ENCODE results near the gene PDSS2. TPM values are rescaled to one million over a fixed set of nuclear protein-coding genes. Genes with fewer than 3 reads are reported as not detected.

PDSS2 gene
- total RNA-seq, 1 experiment from 2014 or later = 10.2 TPM

DNA sequence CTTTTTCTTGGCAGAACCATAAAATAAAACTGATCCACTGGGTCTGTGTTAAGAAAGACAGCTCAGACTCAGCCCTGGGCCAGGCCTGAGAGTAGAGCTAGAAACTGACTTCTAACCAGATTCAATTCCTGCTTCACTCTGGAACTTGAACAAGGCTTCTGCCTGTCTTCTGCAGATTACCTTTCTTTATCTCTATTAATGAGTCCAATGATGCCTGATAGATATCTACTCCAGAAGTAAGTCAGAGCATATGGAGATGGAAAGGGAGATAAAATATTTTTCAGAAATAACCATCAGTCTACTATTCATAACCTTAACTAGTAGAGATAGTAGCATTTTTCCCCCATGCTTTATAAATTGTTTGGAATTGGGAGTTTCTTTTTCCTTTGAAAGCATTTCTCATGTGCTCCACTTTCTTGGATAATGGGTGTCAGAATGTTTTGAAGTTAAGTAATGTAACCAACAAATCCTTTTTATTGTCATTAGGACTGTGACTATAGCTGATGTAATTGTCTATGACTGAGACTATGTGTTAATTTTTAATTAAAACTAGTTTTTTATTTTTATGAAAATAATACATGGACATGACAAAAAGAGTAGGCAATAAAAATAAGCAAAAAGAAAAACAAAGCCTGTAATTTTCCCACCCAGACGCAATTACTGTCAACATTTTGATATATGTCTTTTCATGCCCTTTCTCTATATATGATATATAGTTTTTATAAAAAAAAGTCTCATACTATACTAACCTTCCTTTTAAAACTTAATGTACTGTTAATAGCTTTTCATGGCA lies 37.7 kb upstream of the PDSS2 start:
- DNase-seq (ENCODE audit: unreplicated experiment) = no peak
- POLR2A ChIA-PET = no interaction called here
- intact Hi-C loops (cut with micrococcal nuclease) = no loop called here
- Mint-ChIP-seq H3K9me3 (ENCODE audit: unreplicated experiment) (no peaks in the 10 kb centered on the region), H3K27ac (ENCODE audit: low read depth, unreplicated experiment) (no peak overlapping the region), H3K4me1 (ENCODE audit: insufficient read depth, unreplicated experiment) (no peaks in the 10 kb centered on the region), H3K27me3 (ENCODE audit: insufficient read depth, unreplicated experiment) (peaks cover 27% of the 10 kb centered on the region), H3K36me3 (ENCODE audit: insufficient read depth, unreplicated experiment) (no peaks in the 10 kb centered on the region), H3K4me3 (ENCODE audit: unreplicated experiment) (no peak overlapping the region)
- TF ChIP-seq, protein P1, sequence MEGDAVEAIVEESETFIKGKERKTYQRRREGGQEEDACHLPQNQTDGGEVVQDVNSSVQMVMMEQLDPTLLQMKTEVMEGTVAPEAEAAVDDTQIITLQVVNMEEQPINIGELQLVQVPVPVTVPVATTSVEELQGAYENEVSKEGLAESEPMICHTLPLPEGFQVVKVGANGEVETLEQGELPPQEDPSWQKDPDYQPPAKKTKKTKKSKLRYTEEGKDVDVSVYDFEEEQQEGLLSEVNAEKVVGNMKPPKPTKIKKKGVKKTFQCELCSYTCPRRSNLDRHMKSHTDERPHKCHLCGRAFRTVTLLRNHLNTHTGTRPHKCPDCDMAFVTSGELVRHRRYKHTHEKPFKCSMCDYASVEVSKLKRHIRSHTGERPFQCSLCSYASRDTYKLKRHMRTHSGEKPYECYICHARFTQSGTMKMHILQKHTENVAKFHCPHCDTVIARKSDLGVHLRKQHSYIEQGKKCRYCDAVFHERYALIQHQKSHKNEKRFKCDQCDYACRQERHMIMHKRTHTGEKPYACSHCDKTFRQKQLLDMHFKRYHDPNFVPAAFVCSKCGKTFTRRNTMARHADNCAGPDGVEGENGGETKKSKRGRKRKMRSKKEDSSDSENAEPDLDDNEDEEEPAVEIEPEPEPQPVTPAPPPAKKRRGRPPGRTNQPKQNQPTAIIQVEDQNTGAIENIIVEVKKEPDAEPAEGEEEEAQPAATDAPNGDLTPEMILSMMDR (IDR thresholded peaks at IDR 0.05; ENCODE audit: unreplicated experiment) = no peak
- CTCF ChIA-PET = no interaction called here
- BruUV-seq (replicated peaks) = no TSS peak

DNA sequence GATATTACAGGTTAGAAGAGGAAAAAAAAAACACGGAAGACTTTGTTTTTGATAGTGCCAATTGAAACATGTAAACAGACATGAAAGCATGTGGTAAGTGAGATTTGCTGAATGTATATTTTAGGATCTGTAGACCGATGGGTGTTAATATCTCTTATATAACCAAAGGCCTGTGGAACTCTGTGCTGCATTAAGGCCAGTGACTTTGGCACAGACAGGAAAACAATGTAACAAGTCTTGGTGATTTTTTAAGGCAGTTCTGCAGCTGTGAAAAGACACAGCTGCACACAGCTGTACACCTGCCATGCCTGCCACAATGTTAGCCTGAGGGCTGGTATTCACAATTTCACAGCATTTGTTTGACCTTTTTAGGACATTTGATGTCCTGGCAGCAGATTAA lies 36.6 kb upstream of the PDSS2 start:
- peaks cover 17% of the 10 kb centered on the region for H3K27me3 Mint-ChIP-seq (ENCODE audit: insufficient read depth, unreplicated experiment)
- H3K27ac Mint-ChIP-seq (ENCODE audit: low read depth, unreplicated experiment) = no peak overlapping the region
- TF ChIP-seq, protein P1 (IDR thresholded peaks at IDR 0.05; ENCODE audit: unreplicated experiment) = no peak
- no peak for DNase-seq (ENCODE audit: unreplicated experiment)
- no peak overlapping the region for H3K4me3 Mint-ChIP-seq (ENCODE audit: unreplicated experiment)
- BruUV-seq (replicated peaks) = no TSS peak
- H3K4me1 Mint-ChIP-seq (ENCODE audit: insufficient read depth, unreplicated experiment) = no peaks in the 10 kb centered on the region
- no peaks in the 10 kb centered on the region for H3K9me3 Mint-ChIP-seq (ENCODE audit: unreplicated experiment)
- CTCF ChIA-PET = no interaction called here
- POLR2A ChIA-PET = no interaction called here
- H3K36me3 Mint-ChIP-seq (ENCODE audit: insufficient read depth, unreplicated experiment) = no peaks in the 10 kb centered on the region
- intact Hi-C loops (cut with micrococcal nuclease) = no loop called here

DNA sequence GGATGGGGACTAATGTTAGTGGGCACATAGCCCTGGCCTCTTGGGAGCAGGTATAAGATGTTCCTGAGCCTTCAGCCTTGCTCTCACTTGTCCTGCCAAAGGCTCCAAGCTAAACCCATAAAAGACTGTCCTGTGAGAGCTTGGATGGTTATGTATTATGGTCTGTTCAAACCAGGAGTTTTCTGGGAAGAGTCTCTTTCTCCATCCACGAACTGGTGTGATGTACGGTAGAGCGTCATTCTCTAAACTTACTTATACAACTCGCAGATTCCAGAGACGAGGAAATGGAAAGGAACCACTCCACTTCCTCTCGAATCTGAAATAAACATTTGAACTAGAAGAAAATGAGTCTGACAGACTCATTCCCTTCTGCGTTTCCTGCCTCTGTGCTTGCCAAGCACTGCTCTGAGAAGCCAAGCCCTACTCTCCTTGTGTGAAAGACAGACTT lies 35.9 kb upstream of the PDSS2 start:
- CTCF ChIA-PET = no interaction called here
- BruUV-seq (replicated peaks) = no TSS peak
- H3K27ac Mint-ChIP-seq (ENCODE audit: low read depth, unreplicated experiment) = no peak overlapping the region
- no peaks in the 10 kb centered on the region for H3K9me3 Mint-ChIP-seq (ENCODE audit: unreplicated experiment)
- H3K4me1 Mint-ChIP-seq (ENCODE audit: insufficient read depth, unreplicated experiment) = no peaks in the 10 kb centered on the region
- intact Hi-C loops (cut with micrococcal nuclease) = no loop called here
- DNase-seq (ENCODE audit: unreplicated experiment) = no peak
- H3K4me3 Mint-ChIP-seq (ENCODE audit: unreplicated experiment) = no peak overlapping the region
- POLR2A ChIA-PET = no interaction called here
- TF ChIP-seq, protein P1 (IDR thresholded peaks at IDR 0.05; ENCODE audit: unreplicated experiment) = no peak
- peaks cover 14% of the 10 kb centered on the region for H3K27me3 Mint-ChIP-seq (ENCODE audit: insufficient read depth, unreplicated experiment)
- H3K36me3 Mint-ChIP-seq (ENCODE audit: insufficient read depth, unreplicated experiment) = no peaks in the 10 kb centered on the region

DNA sequence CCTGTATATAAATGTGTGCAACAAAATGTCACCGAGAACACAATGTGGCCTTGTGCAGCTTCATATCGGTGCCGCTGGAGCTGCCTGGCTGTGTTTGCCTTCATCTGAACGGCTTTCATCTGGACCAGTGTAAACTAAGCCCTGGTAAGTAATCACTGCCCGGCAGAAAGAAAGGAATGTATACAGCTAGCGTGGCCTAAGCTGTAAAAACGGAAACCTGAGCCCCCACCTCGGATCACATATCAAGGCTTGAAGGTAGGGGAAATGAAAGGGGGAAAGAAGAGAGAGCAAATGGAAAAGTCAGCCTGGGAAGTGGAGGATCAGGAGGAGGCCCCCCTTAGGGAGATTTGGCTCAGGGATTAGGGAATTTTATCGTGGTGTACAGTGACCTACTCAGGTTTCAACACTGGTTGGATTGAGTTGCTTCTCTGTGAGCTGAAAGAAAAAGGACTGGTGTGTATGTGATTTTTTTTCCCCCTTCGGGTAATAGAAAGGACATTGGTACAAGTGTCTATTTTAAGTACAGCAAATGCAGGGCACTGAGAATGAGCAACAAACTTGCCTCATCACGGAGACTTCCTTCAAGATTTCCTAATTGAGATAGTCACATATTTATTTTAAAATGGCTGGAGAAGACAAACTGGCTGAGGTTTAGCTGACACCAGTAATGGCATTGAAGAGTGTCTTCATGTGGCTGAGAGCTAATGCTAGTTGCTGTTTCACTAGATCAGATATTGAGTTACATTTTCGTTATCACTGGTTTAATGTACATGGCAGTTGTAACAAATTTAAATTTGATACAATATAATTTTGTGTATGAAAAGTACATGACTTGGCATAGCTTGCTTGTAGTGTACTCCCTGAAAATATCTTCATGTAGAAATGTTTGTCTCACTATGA lies 34.0 kb upstream of the PDSS2 start:
- CTCF ChIA-PET = interaction anchor here (0.9 to 1.4 kb wide), 3 partner anchors 12 to 314 kb away, joined by 3 to 5 read pairs (median 4); no protein-coding TSS in a partner anchor
- Mint-ChIP-seq H3K27me3 (ENCODE audit: insufficient read depth, unreplicated experiment) (peaks cover 18% of the 10 kb centered on the region), H3K4me3 (ENCODE audit: unreplicated experiment) (no peak overlapping the region), H3K4me1 (ENCODE audit: insufficient read depth, unreplicated experiment) (peaks cover 10% of the 10 kb centered on the region), H3K9me3 (ENCODE audit: unreplicated experiment) (no peaks in the 10 kb centered on the region), H3K36me3 (ENCODE audit: insufficient read depth, unreplicated experiment) (no peaks in the 10 kb centered on the region), H3K27ac (ENCODE audit: low read depth, unreplicated experiment) (no peak overlapping the region)
- TF ChIP-seq, protein P1 (IDR thresholded peaks at IDR 0.05; ENCODE audit: unreplicated experiment) = no peak
- intact Hi-C loops (cut with micrococcal nuclease) = no loop called here
- DNase-seq (ENCODE audit: unreplicated experiment) = peak; percentile 58
- POLR2A ChIA-PET = no interaction called here
- BruUV-seq (replicated peaks) = no TSS peak
